ENCODE measurements around the gene LRP8. TPM values are rescaled to one million over a fixed set of nuclear protein-coding genes. Genes with fewer than 3 reads are reported as not detected.

Gene LRP8
- total and polyA plus RNA-seq, 9 of the 15 experiments (the other 6 are each of a cell fraction or from before 2014, with no cell fraction given) = 7.1 to 56.1 (median 31.3) TPM

DNA sequence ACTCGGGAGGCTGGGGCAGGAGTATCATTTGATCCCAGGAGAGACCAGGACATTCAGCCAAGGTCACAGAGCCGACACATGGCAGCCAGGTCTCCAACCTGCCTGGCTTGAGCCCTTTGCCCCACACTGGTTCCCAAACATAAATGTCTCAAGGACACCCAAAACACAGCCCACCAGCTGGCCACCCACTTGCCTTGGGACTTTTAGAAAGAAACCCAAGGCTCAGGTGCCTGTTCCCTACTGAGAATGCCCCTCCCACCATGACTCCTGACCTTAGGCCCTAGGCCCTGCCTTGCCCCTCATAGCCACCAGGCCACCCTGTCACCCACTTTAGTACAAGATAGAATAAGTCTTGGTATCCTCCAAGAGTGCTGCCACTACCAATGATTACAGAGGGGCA, 41.9 kb upstream of the LRP8 start:
- peaks cover 6% of the 10 kb centered on the region for H3K9me1 ChIP-seq (ENCODE audit: control insufficient read depth, insufficient read depth, low read length)
- H3K9ac ChIP-seq (ENCODE audit: insufficient read depth in 1 of 2, low read depth in 2 of 2, low read length in 2 of 2) = no peak overlapping the region
- no peak for ATAC-seq
- in situ Hi-C loops (cut with MboI) = no loop called here
- 26% methylated on average over 2 of the region's 2 CpGs for WGBS (ENCODE audit: insufficient coverage, low coverage, missing lambda C conversion rate)
- no TSS peak for BruUV-seq (replicated peaks)
- no peak for DNase-seq (ENCODE audit: extremely low read depth in 1 of 4, low spot score in 3 of 4)
- H3K79me2 ChIP-seq (ENCODE audit: control insufficient read depth, insufficient read depth, low read length) = no peaks in the 10 kb centered on the region
- no peaks in the 10 kb centered on the region for H3K9me3 ChIP-seq (replicated peaks; ENCODE audit: control insufficient read depth, insufficient read depth, low read depth, low read length)
- no peak overlapping the region for H2AFZ ChIP-seq (ENCODE audit: low read depth, low read length)
- POLR2A ChIA-PET = interaction anchor here (1.0 to 2.1 kb wide), 3 partner anchors 21 to 44 kb away, joined by 3 to 5 read pairs (median 4); no protein-coding TSS in a partner anchor
- peaks cover 6 to 36% of the 10 kb centered on the region in 2 experiments for H3K27me3 ChIP-seq (ENCODE audit: control insufficient read depth in 2 of 2, insufficient read depth in 2 of 2, low read length in 2 of 2)
- H3K4me2 ChIP-seq (ENCODE audit: insufficient read depth, low read length) = no peak overlapping the region
- intact Hi-C loops (cut with micrococcal nuclease) = loop anchor here (2.0 kb wide), 1 partner anchor 43 kb away; no protein-coding TSS in a partner anchor
- H3K4me3 ChIP-seq = no peak overlapping the region
- H3K4me1 ChIP-seq (replicated peaks in 1 of 2; ENCODE audit: control insufficient read depth in 2 of 2, insufficient read depth in 2 of 2, low read length in 2 of 2) = peaks cover 20 to 34% of the 10 kb centered on the region in 2 experiments
- TF ChIP-seq SETDB1 (IDR thresholded peaks at IDR 0.05; ENCODE audit: low read length) (no peak), ZNF121 (CRISPR knock-in tag; conservative IDR thresholded peaks at IDR 0.05) (no peak), ZNF165 (CRISPR knock-in tag; IDR thresholded peaks at IDR 0.05; ENCODE audit: borderline replicate concordance) (no peak), BCL6 (CRISPR knock-in tag; IDR thresholded peaks at IDR 0.05) (no peak)
- TF ChIP-seq, protein P1, sequence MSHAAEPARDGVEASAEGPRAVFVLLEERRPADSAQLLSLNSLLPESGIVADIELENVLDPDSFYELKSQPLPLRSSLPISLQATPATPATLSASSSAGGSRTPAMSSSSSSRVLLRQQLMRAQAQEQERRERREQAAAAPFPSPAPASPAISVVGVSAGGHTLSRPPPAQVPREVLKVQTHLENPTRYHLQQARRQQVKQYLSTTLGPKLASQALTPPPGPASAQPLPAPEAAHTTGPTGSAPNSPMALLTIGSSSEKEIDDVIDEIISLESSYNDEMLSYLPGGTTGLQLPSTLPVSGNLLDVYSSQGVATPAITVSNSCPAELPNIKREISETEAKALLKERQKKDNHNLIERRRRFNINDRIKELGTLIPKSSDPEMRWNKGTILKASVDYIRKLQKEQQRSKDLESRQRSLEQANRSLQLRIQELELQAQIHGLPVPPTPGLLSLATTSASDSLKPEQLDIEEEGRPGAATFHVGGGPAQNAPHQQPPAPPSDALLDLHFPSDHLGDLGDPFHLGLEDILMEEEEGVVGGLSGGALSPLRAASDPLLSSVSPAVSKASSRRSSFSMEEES (CRISPR knock-in tag; IDR thresholded peaks at IDR 0.05) = no peak
- TF ChIP-seq, protein P2, sequence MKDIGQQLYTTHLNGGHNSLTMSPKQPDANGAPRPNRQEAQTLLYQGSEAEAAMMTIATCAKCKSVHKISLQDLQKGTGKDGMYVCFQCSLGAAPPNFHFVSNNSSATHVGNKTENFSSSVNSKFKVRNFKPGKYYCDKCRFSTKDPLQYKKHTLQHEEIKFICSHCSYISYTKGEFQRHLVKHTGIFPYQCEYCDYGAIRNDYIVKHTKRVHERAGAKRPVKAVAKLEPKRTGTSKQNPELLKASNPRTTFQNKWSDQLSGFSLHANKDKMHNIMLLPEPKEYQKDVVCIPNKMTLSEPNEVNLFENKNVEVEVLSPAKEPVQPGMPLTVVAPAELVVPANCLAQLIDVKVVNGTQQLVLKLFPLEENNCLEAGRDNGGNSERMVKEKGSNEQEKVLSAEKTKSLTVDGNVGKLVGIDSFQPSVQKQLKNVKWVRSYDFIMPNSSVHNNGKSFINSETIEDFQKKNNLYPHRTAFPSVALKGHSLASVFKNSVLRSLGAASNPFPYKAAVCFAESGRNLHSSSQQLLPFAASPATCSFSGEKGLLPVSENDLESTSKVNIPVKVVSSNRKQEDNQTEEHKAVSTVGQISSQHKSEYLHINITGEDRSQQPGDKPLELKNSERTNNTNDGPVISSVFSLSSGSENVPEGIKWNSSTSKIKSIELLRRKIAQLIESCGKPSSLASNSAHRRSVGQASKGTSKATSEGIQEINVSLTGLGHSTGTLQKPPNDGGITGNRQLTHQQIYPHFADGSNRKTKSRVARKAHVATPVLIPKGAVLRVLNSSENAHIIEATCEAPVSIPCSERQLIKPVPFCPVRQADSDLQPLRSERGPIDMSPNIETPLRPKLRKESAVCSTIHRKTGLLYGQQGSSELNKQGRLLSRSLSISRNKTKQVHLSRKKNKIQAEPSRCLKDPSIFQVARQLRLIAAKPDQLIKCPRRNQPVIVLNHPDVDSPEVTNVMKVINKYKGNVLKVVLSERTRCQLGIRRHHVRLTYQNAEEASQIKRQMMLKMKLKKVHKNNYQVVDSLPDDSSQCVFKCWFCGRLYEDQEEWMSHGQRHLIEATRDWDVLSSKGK (CRISPR knock-in tag; IDR thresholded peaks at IDR 0.05) = no peak
- H4K20me1 ChIP-seq (replicated peaks; ENCODE audit: control insufficient read depth, insufficient read depth, low read length) = peaks cover 6% of the 10 kb centered on the region
- no peaks in the 10 kb centered on the region for H3K36me3 ChIP-seq (ENCODE audit: control insufficient read depth, insufficient read depth, low read length)
- CTCF ChIA-PET (ENCODE audit: low intra/inter-chr PET ratio) = no interaction called here
- no peak overlapping the region for H3K27ac ChIP-seq (ENCODE audit: extremely low read depth, low read depth, low read length)
- FAIRE-seq = no peak

All from K562 (cell line).